Right lobe of liver (tissue), 6 donors: ENCODE measurements around the gene DOCK3. TPM values are rescaled to one million over a fixed set of nuclear protein-coding genes. Genes with fewer than 3 reads are reported as not detected.

Experiments used
- ATAC-seq, 4 donors: fragments of 200-7000 bp; cut with Tn5 transposase; one replicate each; pipeline ENCODE4 v1.9.1; 2020; ENCODE audit warnings: mild to moderate bottlenecking in 4 of 4, moderate library complexity in 4 of 4
- DNase-seq, 3 donors: peaks; one replicate each; pipeline ENCODE4 v3.0.0-alpha.2; 2020
- H3K27ac ChIP-seq, 3 donors: fragments of 200-600 bp; one replicate each; pipeline ENCODE4 v1.8.0; 2022
- H3K27me3 ChIP-seq, 2 donors: fragments of 200-600 bp; one replicate each; pipeline ENCODE4 v1.8.0; 2022
- H3K36me3 ChIP-seq, 4 donors: fragments of 200-600 bp; sonication (generic) in 1 of 4; one replicate each; pipeline versions ENCODE4 v1.5.1 to v1.8.0; 2017 to 2022; ENCODE audit warnings: control low read depth in 1 of 4
- H3K4me1 ChIP-seq, 4 donors: fragments of 200-600 bp; sonication (generic) in 1 of 4; one replicate each; pipeline versions ENCODE4 v1.5.1 to v1.8.0; 2017 to 2022; ENCODE audit warnings: control low read depth in 1 of 4
- H3K4me3 ChIP-seq, 3 donors: fragments of 200-600 bp; one replicate each; pipeline ENCODE4 v1.8.0; 2022
- H3K9me3 ChIP-seq, 4 donors: fragments of 200-600 bp; sonication (generic) in 1 of 4; one replicate each; pipeline versions ENCODE4 v1.5.1 to v1.8.0; 2017 to 2022; ENCODE audit warnings: control low read depth in 1 of 4
- CTCF ChIP-seq, 4 donors: fragments of 200-600 bp in 3 of 4; fragments of 450-650 bp in 1 of 4; IDR thresholded peaks; one replicate each; pipeline versions ENCODE4 v1.5.1 to v1.8.0; 2016 to 2022; ENCODE audit warnings: antibody characterized with exemption in 4 of 4, mild to moderate bottlenecking in 2 of 4
- POLR2A ChIP-seq: fragments of 450-650 bp; IDR thresholded peaks from one replicate; pipeline ENCODE4 v1.6.1; 2017; ENCODE audit warnings: antibody characterized with exemption, mild to moderate bottlenecking
- WGBS: methylation state at CpG from one replicate; pipeline ENCODE4 v1.1.6; 2018; ENCODE audit warnings: low coverage, low lambda C conversion rate; ENCODE audit not compliant: insufficient coverage; ENCODE audit errors: missing lambda C conversion rate; 5-methylcytosine and 5-hydroxymethylcytosine counted together
- intact Hi-C, 2 donors: fragments of 100-400 bp; cut with DNase I; formaldehyde crosslinking; loops; one replicate each; pipeline versions ENCODE4 v1.11.2 to v1.14.1; 2022
- total RNA-seq, 6 experiments: library from RNA; depleted of rRNA in 2 of 6; stranded (reverse); fragments of >200 nt in 2 of 6; fragmentation: NEBNext Ultra II Directional in 3 of 6; extraction: Animal tissue kit (Norgen Biotek cat#: 25700) in 3 of 6; gene quantifications; one replicate each; pipeline versions ENCODE4 v1.1.0 to v1.2.4, GENCODE V29; 2016 to 2023
- donor health status: DM: no; HTN: yes; CAD: no.
- donor health status: DM: no; HTN: no; CAD: no.
- donor health status: DM: no; HTN: no; CAD: no.
- donor health status: DM: no; HTN: yes; CAD: no.
- donor health status: DM: no; HTN: yes; CAD: no.

Gene DOCK3
- total RNA-seq, 6 experiments from 2014 or later, result 0.04 to 0.06 (median 0.06) TPM; not detected in 3

- H3K27me3 ChIP-seq, result no peaks in the 10 kb centered on the region
- ATAC-seq (no peak), DNase-seq (no peak)
- no peaks in the 10 kb centered on the region for H3K9me3 ChIP-seq
- WGBS, result 53% methylated on average over 4 of the region's 4 CpGs
- H3K27ac ChIP-seq, result no peak overlapping the region
- H3K4me3 ChIP-seq, result no peak overlapping the region
- intact Hi-C loops, result no loop called here
- H3K36me3 ChIP-seq, result no peaks in the 10 kb centered on the region
- H3K4me1 ChIP-seq, result no peaks in the 10 kb centered on the region
- TF ChIP-seq CTCF (IDR thresholded peaks at IDR 0.05), result no peak
- no peak for TF ChIP-seq POLR2A
These were observed 50.1 kb downstream of the DOCK3 start for GRCh38 chr3:50724831-50725230.

- H3K9me3 ChIP-seq, result no peaks in the 10 kb centered on the region
- no peak overlapping the region for H3K4me3 ChIP-seq
- 23% methylated on average over 1 of the region's 1 CpG for WGBS
- H3K36me3 ChIP-seq, result no peaks in the 10 kb centered on the region
- no peak for ATAC-seq
- DNase-seq, result no peak
- H3K27me3 ChIP-seq, result no peaks in the 10 kb centered on the region
- no peak for TF ChIP-seq POLR2A
- TF ChIP-seq CTCF (IDR thresholded peaks at IDR 0.05), result no peak
- H3K27ac ChIP-seq, result no peak overlapping the region
- H3K4me1 ChIP-seq, result no peaks in the 10 kb centered on the region
- intact Hi-C loops, result no loop called here
These were observed 60.3 kb downstream of the DOCK3 start for GRCh38 chr3:50734985-50735384.

- H3K9me3 ChIP-seq, result no peaks in the 10 kb centered on the region
- intact Hi-C loops, result no loop called here
- ATAC-seq, result no peak
- TF ChIP-seq POLR2A (no peak), CTCF (IDR thresholded peaks at IDR 0.05) (no peak)
- DNase-seq, result no peak
- WGBS, result 40% methylated on average over 1 of the region's 1 CpG
- H3K27me3 ChIP-seq, result no peaks in the 10 kb centered on the region
- H3K27ac ChIP-seq, result no peak overlapping the region
- no peak overlapping the region for H3K4me3 ChIP-seq
- H3K4me1 ChIP-seq, result no peaks in the 10 kb centered on the region
- no peaks in the 10 kb centered on the region for H3K36me3 ChIP-seq
These were observed 62.6 kb downstream of the DOCK3 start for GRCh38 chr3:50737193-50737905.

- WGBS, result 61% methylated on average over 5 of the region's 6 CpGs
- DNase-seq (no peak), ATAC-seq (no peak)
- H3K27ac ChIP-seq, result no peak overlapping the region
- no peaks in the 10 kb centered on the region for H3K36me3 ChIP-seq
- TF ChIP-seq CTCF (IDR thresholded peaks at IDR 0.05) (no peak), POLR2A (no peak)
- no peaks in the 10 kb centered on the region for H3K9me3 ChIP-seq
- H3K4me3 ChIP-seq, result no peak overlapping the region
- no peaks in the 10 kb centered on the region for H3K4me1 ChIP-seq
- H3K27me3 ChIP-seq, result no peaks in the 10 kb centered on the region
- intact Hi-C loops, result no loop called here
These were observed 63.3 kb downstream of the DOCK3 start for GRCh38 chr3:50737906-50738598.
